Esophagus muscularis mucosa (tissue), 4 donors: ENCODE data around the gene FN1. TPM values are rescaled to one million over a fixed set of nuclear protein-coding genes. Genes with fewer than 3 reads are reported as not detected.
A peak's percentile ranks its signal among the peaks of the same experiment; 100 is the strongest.

Source experiments
- DNase-seq: peaks from one replicate; pipeline ENCODE4 v3.0.0-alpha.2; 2017; ENCODE audit errors: extremely low spot score
- H3K27ac ChIP-seq, 4 donors: fragments of 200-600 bp; sonication (generic); replicated peaks in 1 of 4; 1 replicate in 3 of 4; 2 replicates in 1 of 4; pipeline ENCODE4 v1.5.1; 2016 to 2019; ENCODE audit warnings: mild to moderate bottlenecking in 1 of 4
- H3K27me3 ChIP-seq, 4 donors: fragments of 200-600 bp; sonication (generic); one replicate each; pipeline versions ENCODE4 v1.5.1 to v1.6.0; 2016 to 2019
- H3K36me3 ChIP-seq, 4 donors: fragments of 200-600 bp; sonication (generic); one replicate each; pipeline ENCODE4 v1.5.1; 2016 to 2019
- H3K4me1 ChIP-seq, 4 donors: fragments of 200-600 bp; sonication (generic); one replicate each; pipeline ENCODE4 v1.5.1; 2016 to 2019
- H3K4me3 ChIP-seq, 4 donors: fragments of 200-600 bp; sonication (generic); 1 replicate in 2 of 4; 2 replicates in 2 of 4; pipeline ENCODE4 v1.5.1; 2016 to 2019; ENCODE audit warnings: mild to moderate bottlenecking in 4 of 4, moderate library complexity in 1 of 4
- H3K9me3 ChIP-seq, 4 donors: fragments of 200-600 bp; sonication (generic); 1 replicate in 3 of 4; 2 replicates in 1 of 4; pipeline ENCODE4 v1.5.1; 2016 to 2019
- CTCF ChIP-seq, 3 experiments: fragments of 200-600 bp in 2 of 3; fragments of 450-650 bp in 1 of 3; sonication (generic) in 2 of 3; IDR thresholded peaks; one replicate each; pipeline ENCODE4 v1.5.1; 2017 to 2019; ENCODE audit warnings: antibody characterized with exemption in 3 of 3, mild to moderate bottlenecking in 2 of 3, moderate library complexity in 1 of 3
- EP300 ChIP-seq: sonication (generic); formaldehyde crosslinking; IDR thresholded peaks from one replicate; pipeline ENCODE4 v1.6.1; 2017; ENCODE audit warnings: antibody characterized with exemption
- POLR2A ChIP-seq: fragments of 450-650 bp; IDR thresholded peaks from one replicate; pipeline ENCODE4 v1.6.1; 2017; ENCODE audit warnings: antibody characterized with exemption, moderate library complexity, mild to moderate bottlenecking, low read depth
- POLR2AphosphoS5 ChIP-seq, 2 donors: sonication (generic); formaldehyde crosslinking; IDR thresholded peaks; one replicate each; pipeline ENCODE4 v1.6.1; 2017; ENCODE audit warnings: antibody characterized with exemption in 2 of 2
- WGBS: methylation state at CpG from one replicate; pipeline ENCODE4 v1.1.5; 2018; 5-methylcytosine and 5-hydroxymethylcytosine counted together
- intact Hi-C: fragments of 100-400 bp; cut with DNase I; formaldehyde crosslinking; loops from one replicate; pipeline ENCODE4 v1.15.1; 2023
- total RNA-seq, 4 donors: library from RNA; depleted of rRNA; stranded (reverse); fragments of >200 nt; gene quantifications; one replicate each; pipeline versions ENCODE4 v1.1.0 to v1.2.1, GENCODE V29; 2016

FN1 gene
- total RNA-seq, 4 donors from 2014 or later = 2,256 to 4,873 (median 2,950) TPM

- Histone ChIP-seq H3K27ac (peak overlapping the region in 2 of 4 donors; percentile 10 to 11), H3K27me3 (no peaks in the 10 kb centered on the region), H3K36me3 (peaks cover 79 to 100% (median 91%) of the 10 kb centered on the region in 4 donors), H3K4me3 (no peak overlapping the region), H3K4me1 (peaks cover 0 to 8% (median 6%) of the 10 kb centered on the region in 4 donors), H3K9me3 (no peaks in the 10 kb centered on the region)
- DNase-seq = no peak
- intact Hi-C loops = loop anchor here (5.0 kb wide), 1 partner anchor 46 kb away; no protein-coding TSS in a partner anchor
- WGBS = 76% methylated on average over 9 of the region's 9 CpGs
- no peak for TF ChIP-seq POLR2AphosphoS5 (IDR thresholded peaks at IDR 0.05)
- no peak for TF ChIP-seq POLR2A
- no peak for TF ChIP-seq CTCF (IDR thresholded peaks at IDR 0.05)
- TF ChIP-seq EP300 = no peak
These were observed 59.6 kb downstream of the FN1 start for GRCh38 chr2:215376103-215376780.

GRCh38 chr2:215375467-215375830 is 60.4 kb downstream of the FN1 start:
- intact Hi-C loops = loop anchor here (5.0 kb wide), 1 partner anchor 47 kb away; no protein-coding TSS in a partner anchor
- Histone ChIP-seq H3K4me1 (peaks cover 0 to 15% (median 6%) of the 10 kb centered on the region in 4 donors), H3K27ac (peak overlapping the region in 1 of 4 donors; percentile 23), H3K9me3 (no peaks in the 10 kb centered on the region), H3K4me3 (no peak overlapping the region), H3K27me3 (no peaks in the 10 kb centered on the region), H3K36me3 (peaks cover 78 to 100% (median 87%) of the 10 kb centered on the region in 4 donors)
- WGBS = 90% methylated on average over 6 of the region's 6 CpGs
- no peak for TF ChIP-seq POLR2AphosphoS5 (IDR thresholded peaks at IDR 0.05)
- no peak for TF ChIP-seq POLR2A
- TF ChIP-seq CTCF (IDR thresholded peaks at IDR 0.05) = no peak
- no peak for TF ChIP-seq EP300
- DNase-seq = no peak

GRCh38 chr2:215374642-215375466 is 61.0 kb downstream of the FN1 start:
- 90% methylated on average over 10 of the region's 10 CpGs for WGBS
- DNase-seq = peak; percentile 60
- TF ChIP-seq EP300 (no peak), CTCF (IDR thresholded peaks at IDR 0.05) (no peak), POLR2AphosphoS5 (IDR thresholded peaks at IDR 0.05) (no peak), POLR2A (no peak)
- H3K27me3 ChIP-seq = no peaks in the 10 kb centered on the region
- H3K4me1 ChIP-seq = peaks cover 0 to 19% (median 8%) of the 10 kb centered on the region in 4 donors
- intact Hi-C loops = loop anchor here (5.0 kb wide), 1 partner anchor 47 kb away; no protein-coding TSS in a partner anchor
- peaks cover 78 to 100% (median 88%) of the 10 kb centered on the region in 4 donors for H3K36me3 ChIP-seq
- H3K4me3 ChIP-seq = no peak overlapping the region
- H3K27ac ChIP-seq = peak overlapping the region in 2 of 4 donors; percentile 5 to 23
- no peaks in the 10 kb centered on the region for H3K9me3 ChIP-seq

GRCh38 chr2:215374002-215374401 is 61.9 kb downstream of the FN1 start:
- H3K4me3 ChIP-seq = no peak overlapping the region
- H3K27me3 ChIP-seq = no peaks in the 10 kb centered on the region
- TF ChIP-seq EP300 (no peak), POLR2AphosphoS5 (IDR thresholded peaks at IDR 0.05) (no peak), POLR2A (no peak), CTCF (IDR thresholded peaks at IDR 0.05) (no peak)
- H3K9me3 ChIP-seq = no peaks in the 10 kb centered on the region
- H3K4me1 ChIP-seq = peaks cover 0 to 19% (median 10%) of the 10 kb centered on the region in 4 donors
- peak overlapping the region in 2 of 4 donors; percentile 5 to 34 for H3K27ac ChIP-seq
- intact Hi-C loops = no loop called here
- peaks cover 81 to 100% (median 87%) of the 10 kb centered on the region in 4 donors for H3K36me3 ChIP-seq
- 64% methylated on average over 1 of the region's 1 CpG for WGBS
- DNase-seq = no peak
